Fibroblast of skin of scalp (primary cell): ENCODE data around the gene FAM177B. TPM values are rescaled to one million over a fixed set of nuclear protein-coding genes. Genes with fewer than 3 reads are reported as not detected.

Source experiments
- DNase-seq: peaks from one replicate; pipeline ENCODE4 v3.0.0-alpha.2; 2013
- polyA plus RNA-seq, 2 experiments: library from polyadenylated mRNA; unstranded; fragments of 120-200 nt; gene quantifications; one replicate each; pipeline ENCODE4 v1.2.1, GENCODE V29; 2013; ENCODE audit not compliant: insufficient read length in 2 of 2

The FAM177B gene
- not detected for polyA plus RNA-seq (2013, experiment 1 of 2; ENCODE audit: insufficient read length)
- polyA plus RNA-seq (2013, experiment 2 of 2; ENCODE audit: insufficient read length): not detected

DNA sequence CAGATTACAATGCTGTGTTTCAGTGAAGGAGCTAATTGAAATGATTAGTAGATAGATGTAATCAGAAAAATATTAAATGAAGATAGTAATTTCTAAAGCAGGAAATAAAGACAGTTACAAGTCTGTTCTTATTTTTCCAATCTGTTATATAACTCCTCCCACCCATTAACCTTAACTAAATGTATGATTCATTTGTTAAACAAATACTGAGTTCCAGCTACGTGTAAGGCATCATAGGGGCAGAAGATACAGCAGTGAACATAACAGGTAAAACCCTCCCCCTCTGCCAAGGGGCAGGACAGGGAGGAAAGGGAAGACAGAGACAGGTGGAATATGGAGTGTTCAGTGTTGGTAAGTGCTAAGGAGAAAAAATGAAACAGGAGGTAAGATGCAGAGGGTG lies at the start of gene FAM177B:
Gene FAM177B, plus strand, starts transcription at position 231 of the 400 bp plus-strand sequence. CDS start 9,344 bp downstream, outside the sequence.
- no peak for DNase-seq

DNA sequence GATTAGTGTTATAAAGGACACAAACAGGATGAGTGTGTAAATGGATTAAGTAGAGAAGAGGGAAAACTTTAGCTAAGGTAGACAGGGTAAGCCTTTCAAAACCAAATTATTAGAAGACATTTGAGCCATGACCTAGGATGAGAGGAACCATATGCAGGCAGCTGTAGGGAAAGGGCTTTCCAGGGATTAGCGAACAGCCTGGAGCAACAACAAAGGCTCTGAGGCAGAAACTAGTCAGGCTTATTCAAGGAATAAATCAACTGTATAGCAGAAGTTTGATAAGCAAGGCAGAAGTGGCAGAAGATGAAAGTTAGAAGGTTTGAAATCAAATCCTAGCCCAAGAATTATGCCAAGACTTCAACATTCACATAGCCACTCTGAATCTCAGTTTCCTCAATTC lies 46.0 kb upstream of the FAM177B start:
- DNase-seq: no peak

DNA sequence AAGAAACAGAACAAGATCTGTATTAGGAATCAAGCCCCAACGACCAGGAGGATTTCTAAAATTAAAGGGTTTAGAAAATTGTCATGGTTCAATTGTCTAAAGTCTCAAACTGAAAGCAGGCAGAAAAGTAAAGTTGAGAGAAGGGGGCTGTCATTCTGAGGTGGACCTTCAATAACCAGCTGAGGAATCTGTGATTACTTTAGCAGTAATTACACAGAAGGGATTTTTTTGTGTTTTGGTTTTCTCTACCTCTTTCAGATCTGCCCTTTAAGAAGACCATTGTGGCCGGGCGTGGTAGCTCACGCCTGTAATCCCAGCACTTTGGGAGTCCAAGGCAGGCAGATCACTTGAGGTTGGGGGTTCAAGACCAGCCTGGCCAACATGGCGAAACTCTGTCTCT lies 42.1 kb upstream of the FAM177B start:
- no peak for DNase-seq

DNA sequence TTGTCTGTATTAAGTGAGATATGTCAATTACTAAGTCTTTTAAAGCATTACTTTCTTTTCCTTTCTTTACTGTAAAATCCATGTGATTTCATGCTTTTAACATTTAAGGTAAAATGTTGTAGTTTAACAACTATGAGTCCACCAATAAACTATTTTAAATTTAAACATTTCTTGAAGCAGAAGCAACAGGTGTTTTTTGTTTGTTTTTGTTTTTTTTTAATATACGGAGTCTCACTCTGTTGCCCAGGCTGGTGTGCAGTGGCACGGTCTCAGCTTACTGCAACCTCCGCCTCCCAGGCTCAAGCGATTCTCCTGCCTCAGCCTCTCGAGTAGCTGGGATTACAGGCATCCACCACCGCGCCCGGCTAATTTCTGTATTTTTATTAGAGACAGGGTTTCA lies 40.3 kb upstream of the FAM177B start:
- no peak for DNase-seq

DNA sequence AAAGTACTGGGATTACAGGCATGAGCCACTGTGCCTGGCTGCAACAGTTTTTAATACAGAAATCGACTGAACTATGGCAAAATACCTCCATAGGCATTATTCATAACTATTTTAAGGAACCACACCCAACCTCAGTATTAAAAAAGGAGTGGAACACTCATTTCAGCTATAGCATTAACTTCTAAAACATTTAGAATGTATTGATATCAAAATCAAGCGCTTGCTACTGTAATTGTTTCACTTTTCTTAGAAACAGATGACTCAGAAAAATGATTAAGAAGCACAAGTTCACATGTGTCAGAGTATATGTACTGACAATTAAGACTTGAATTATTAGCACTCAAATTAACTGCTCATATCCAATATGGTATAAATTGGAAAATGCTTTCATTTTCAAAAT lies 39.8 kb upstream of the FAM177B start:
- DNase-seq: no peak

DNA sequence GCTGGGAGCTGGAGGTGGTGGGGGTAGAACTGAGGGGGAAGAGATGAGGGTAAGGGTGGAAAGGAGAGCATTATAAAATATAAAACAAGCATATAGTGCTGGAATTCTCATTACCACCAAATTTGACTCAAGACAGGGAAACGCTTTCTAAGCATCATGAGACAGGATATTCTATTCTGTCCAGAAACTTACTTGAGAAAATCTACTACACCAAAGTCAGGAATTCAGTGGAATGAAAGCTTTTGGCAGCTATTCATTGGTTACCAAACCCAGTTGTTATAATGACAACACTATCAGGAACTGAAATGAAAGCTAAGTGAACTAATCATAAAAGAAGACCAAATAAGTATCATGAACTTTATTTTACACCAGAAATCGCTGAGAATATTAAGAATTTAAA lies 39.2 kb upstream of the FAM177B start:
- peak; percentile 18 for DNase-seq

DNA sequence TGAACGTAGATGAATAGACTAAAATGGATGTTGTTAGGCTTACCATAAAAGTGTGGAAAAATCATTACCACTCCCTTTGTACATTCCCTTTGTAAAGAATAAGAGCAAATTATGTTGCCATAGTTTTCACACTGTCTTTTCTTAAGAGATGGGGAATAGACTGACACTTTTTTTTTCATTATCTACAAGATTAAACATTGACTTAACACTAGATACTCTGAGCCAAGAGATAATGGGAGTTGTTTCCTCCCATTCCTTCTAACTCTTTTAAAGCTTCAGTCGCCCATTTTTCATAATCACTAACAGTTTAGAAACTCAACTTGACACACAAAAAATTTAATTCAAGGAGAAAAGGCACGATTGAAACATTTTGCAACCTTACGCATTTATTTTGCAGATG lies 34.8 kb upstream of the FAM177B start:
- no peak for DNase-seq

DNA sequence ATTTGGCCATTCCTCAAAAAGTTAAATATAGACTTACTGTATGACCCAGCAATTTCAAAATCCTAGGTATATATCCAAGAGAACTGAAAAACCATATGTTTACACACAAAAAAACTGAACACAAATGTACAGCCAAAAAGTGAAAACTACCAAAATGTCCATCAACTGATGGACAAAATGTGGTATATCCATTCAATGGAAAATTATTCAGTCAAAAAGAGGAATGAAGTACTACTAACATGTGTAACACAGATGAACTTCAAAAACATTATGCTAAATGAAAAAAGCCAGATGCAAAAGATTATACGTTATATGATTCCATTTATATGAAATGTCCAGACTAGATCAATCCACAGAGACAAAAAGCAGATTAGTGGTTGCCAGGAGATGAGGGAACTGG lies 32.7 kb upstream of the FAM177B start:
- no peak for DNase-seq

DNA sequence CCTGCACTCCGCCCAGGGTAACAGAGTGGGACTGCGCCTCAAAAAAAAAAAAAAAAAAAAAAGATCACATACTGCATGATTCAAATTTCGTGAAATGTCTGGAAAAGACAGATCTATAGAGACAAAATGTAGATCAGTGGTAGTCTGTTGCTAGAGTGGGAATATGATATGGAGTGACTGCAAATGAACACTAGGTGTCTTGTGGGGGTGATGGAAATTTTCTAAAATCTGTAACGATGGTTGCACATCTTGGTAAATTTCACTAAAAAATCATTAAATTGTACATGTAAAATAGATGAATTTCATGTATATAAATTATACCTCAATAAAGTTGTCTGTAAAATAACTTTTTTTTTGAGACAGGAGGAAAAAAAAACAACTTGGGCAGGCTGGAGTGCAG lies 30.2 kb upstream of the FAM177B start:
- DNase-seq: no peak

DNA sequence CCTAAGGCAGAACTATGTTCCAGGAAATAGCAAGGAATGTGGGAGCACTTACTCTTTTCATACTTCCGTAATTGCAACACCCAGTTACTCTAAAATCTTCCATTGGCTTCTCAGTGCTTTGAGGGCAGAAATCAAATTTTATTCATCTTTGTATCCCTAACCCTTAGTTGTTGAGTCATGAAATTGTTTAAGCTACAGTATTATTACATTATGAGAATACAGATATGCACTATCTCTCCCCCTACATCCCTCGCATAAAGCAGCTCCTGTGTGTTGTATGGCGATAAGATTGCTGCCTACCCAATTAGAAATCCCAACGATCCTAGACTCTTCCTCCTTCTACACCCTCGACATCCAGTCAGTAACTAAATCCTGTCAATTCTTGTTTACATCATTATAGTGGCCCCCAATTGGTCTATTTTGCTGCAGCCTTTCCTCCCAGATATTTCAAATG lies 27.3 kb upstream of the FAM177B start:
- DNase-seq: no peak

DNA sequence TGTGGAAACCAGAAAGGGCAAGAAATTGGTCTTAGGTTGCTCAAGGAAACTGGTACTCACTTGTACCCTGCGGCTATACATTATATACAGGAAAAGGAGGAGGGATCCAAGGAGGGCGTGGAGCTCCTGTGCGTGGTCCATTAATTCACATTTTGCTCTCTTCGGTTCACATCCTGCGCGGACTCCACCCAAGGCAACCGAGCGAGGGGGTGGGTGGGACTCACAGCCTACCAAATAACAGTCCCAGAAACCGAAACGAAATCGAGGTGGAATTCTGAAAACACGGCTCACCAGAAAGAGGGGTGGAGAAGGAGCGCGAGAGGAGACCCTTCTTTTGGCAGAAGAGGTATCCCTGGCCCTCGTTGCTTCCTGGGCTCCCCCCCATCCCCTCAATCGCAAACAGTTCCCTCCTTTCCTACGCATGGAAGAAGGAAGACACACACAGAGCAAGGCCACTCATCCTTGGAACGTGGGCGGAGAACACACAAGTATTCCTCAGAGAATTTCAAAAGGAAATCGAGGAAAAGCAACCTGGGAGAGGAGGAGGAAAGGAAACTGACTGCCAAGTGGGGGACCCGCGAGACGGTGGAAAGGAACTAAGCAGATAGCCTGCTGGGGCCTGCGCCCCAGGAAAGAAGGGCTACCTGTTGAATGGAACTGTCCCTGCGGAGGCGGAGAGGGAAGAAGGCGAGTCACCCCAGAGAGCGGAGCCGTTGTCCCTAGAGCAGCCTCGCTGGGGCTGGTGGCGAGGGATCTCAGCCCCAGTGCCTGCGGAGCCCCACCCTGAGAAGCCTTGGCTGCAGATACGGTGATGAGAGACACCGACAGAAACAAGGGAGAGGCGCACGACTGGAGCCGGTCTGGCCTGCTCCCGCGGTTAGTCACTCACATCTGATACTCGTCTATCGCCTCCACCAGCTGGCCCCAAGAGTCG lies 25.4 kb upstream of the FAM177B start:
- peak; percentile 58 for DNase-seq

DNA sequence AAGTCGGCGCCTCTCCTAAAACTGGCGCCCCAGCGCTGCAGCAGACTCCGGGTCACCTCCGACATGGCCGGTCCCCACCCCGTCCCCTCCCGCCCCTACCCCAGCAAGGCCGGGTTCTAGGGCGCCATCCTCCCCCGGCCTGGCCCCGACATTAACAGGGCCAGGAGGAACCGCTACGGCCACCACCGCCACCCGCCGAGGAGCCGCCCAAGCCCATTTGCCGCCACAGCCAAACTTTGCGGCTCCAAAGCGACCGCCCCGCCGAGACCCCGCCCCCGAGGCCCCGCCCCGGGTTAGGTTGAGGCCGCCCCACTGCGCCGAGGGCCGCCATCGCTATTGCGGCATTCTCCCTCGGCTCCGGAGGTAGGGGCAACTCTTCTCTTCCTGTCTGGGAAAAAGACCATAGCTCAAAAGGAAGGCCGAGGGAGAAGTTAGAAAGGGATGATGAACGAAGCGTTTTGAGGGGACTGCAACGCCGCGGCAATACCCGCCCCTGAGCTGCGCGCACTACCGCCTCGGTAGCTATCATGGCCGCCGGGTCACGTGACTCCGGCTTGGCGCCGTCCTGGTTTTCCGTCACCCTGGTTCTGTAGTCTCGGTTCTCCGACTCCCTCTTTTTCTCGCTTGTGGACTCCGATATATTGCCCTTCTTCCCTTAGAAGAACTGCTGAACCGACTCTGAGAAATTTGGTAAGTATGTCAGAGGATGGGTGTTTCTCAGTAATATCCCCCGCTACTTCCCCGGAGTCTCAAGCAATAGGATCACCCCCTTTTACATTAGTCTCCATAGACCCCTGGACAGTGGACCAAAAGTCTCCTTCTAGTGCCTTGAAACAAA lies 24.5 kb upstream of the FAM177B start, which contains the start of the genes AIDA and BROX:
Gene AIDA, minus strand, starts transcription at position 239 of the 838 bp plus-strand sequence. Its CDS starts 174 bp downstream, at position 65.
Gene BROX, plus strand, starts transcription at position 312 of the 838 bp plus-strand sequence. CDS start 3,136 bp downstream, outside the sequence.
- peak; percentile 89 for DNase-seq

DNA sequence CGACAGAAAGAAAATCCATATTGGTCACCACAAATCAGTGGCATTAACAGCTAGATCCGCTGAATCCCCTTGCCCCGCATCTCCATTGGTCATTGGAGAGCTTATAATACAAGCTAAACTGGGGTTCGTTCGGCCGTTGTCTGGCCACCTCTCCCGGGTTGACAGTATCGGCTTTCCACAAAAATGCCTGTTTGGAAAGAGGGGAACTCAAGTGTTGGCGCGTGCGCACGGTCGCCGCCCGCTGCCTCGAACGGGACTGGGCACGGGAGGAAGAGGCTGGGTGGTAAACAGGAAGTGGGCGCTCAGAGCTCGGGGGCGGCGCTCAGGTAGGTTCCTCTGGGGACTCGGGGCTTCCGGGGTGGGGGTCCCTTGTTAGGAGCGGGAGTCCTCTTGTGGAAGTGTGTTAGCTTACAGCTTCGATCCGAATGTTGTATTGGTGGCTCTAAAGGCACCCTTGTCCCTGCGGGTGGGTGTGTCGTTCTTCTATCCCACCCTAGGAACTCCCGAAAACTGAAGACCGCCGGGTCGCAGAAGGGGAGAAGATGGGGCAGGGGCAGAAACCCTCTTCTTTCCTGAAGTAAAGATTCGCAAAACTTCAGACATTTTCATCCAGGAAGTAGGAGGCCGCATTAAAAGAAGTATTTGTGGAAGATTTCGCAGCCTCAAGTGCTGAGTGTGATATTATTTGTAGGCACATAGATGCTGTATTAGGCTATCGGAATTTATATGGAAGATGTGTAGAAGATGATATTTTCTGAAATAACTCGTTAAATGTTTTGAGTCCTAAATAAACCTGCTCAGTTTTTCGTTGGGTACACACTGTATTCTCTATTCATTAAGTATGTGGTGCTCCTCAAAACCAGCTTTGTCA lies 23.7 kb upstream of the FAM177B start:
- peak; percentile 95 for DNase-seq

DNA sequence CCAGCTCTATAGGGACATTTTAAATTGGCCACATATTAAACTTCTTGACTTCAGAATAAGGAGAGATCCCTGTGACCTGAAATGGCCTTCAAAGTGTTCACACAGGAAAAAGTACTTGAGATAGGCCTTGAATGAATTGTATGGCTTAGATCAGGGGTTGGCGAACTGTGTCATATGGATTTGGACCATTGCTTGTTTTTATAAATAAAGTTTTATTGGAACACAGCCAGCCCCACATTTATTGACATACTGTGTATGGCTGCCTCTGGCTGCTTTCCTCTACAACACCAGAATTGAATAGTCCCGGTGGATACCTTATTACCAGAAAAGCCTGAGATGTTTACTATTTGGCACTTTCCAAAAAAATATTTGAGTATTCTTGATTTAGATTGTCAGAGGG lies 20.6 kb upstream of the FAM177B start:
- no peak for DNase-seq

DNA sequence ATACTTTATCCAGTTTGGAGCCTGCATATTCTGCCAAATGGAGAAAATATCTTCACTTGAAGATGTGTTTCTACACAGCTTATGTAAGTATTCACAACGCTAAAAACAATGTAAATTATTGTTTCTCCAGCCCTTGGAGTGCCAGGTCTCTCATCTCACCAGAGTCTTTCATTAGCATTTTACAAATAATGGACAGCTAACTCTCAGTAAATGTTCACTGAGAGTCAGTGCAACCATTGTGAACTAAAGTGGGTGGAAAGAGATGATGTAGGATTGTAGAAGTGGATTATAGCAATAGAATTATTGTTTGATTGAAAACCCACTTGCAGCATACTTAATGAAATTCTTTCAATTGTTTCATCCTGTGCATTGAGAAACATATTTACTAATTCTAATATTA lies 8.3 kb upstream of the FAM177B start:
- DNase-seq: no peak

DNA sequence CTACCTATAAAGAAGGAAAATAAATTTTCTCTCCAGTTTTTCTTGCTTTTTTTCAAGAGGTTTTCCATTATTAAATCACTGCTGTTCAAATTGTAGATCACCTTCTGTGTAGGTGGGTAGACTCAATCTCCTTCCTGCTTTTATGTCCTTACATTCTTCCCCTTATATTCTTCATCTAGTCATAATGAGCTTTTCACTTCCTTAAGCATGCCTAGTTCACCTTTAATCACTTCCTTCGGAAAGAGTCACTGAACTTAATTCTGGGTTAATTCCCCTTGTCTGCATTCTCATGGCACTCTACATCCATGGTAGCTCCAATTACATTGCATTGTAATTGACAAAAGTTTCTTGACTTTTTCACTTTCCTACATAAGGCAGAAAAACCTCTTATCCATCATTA lies 6.1 kb upstream of the FAM177B start:
- DNase-seq: no peak

DNA sequence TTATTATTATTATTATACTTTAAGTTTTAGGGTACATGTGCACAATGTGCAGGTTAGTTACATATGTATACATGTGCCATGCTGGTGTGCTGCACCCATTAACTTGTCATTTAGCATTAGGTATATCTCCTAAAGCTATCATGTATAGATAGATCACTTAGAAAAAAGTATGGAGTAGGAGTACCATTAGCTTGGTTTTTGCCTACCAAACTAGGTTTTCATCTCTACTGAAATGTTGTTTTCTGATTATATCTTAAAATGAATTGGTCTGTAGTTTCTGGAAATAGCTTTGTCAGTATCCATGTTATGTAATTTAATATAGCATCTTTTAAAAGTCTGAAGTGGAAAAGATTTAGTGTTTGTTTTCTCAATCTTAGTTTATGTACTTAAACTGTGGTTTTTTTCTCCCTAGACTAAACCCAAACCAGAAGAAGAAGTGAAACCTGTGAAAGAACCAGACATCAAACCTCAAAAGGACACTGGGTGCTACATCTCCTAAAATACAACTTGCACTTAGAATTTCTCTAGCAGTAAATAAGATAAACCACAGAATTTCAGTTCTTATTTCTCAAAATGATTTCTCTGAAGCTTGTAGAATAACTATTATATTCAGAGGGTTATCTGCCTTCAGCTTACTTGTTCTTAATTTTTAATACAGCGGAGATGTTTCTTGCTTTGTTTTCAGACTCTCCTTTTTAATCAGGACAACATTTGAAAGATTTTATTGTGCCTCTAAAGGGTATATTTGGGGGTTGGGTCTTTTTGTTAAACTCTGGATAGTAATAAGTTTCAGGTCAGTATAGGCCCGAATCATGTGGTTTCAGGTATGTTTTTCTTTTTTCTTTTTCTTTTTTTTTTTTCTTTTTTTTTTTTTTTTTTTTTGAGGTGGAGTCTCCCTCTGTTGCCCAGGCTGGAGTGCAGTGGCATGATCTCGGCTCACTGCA lies 4.5 kb upstream of the FAM177B start:
- no peak for DNase-seq

DNA sequence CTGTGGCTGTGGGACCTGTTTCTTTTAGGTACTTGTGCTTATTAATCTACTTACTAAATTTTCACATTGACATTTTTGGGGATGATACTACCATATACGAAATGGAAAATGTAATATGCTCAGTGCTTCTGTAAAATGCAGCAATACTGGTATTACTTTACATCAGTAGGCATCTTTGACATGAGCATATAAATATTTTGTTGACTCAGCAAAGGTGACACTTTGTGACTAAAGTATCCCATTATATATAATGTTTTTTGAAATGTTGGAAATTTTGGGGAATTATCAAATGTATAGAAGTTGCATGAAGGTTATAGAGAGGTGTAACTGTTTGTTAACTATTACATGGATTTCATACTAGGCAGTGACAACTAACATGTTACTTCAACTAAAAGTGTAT lies 2.3 kb upstream of the FAM177B start:
- DNase-seq: no peak

DNA sequence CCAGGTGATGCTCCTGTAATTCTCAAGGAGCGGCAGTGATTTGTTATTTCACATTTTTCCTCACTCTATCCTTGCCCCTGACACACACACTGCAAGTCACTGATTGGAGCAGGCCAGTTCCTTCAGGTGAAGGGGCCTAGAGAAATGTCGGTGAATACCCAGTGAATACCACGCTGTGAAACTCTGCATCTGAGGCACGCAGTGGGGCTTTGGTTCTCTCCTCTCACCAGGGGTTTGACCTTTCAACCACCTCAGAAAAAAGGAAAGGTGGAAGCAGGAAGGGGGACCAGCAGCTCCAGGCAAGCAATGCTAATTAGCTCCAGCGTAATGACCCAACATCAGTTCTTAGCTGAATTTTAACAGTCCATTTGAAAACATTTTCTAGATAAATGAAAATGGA lies 532 bp upstream of the FAM177B start:
- no peak for DNase-seq

DNA sequence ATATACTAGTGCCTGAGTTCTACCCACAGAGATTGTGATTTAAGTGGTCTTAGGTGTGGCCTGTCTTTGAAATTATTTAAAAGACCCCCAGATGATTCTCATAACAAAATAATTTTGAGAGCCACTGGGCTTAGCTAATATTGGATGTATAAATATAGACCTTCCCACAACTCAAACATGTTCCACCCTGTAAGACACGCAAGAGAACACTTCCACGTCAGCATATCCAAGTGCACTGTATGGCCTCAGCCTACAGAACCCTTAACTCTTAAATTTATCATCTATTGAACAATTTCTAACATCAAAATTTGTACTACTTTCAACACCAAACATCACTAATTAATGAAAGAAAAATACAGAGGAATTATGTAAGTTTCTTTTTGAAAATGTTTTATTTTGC lies 2.5 kb downstream of the FAM177B start:
- no peak for DNase-seq

DNA sequence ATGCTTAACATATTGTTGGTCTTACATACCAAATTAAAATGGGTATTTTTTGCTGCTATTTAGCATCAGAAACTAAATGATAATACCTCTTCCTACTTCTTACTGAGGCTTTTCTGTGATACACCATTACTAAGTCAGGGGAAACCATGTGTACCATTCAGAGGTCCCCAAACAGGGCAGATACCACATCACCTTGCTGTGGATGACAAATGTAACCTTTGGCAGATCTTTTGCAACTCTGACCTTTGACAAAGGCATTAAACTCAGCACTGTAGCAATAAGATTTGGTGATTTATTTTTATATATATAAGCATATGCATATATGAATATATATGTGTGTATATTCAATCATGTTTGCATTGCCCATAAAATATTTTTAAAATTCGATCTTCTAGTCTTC lies 2.9 kb downstream of the FAM177B start:
- DNase-seq: no peak
